G401 (cell line): ENCODE results near the gene C11orf87. TPM values are rescaled to one million over a fixed set of nuclear protein-coding genes. Genes with fewer than 3 reads are reported as not detected.

Source experiments
- DNase-seq: peaks from one replicate; pipeline ENCODE4 v3.0.0-alpha.2; 2015; ENCODE audit warnings: low spot score
- in situ Hi-C: cut with HindIII; loops from 2 replicates; pipeline ENCODE4 v1.10.0; 2016; ENCODE audit warnings: low sequenced_read_pairs, mixed read lengths
- total RNA-seq: library from RNA; depleted of rRNA; stranded (reverse); fragments of >200 nt; shearing (Covaris generic); gene quantifications from 2 replicates; pipeline ENCODE4 v1.2.3, GENCODE V29; 2014; rRNA removed

The C11orf87 gene
- total RNA-seq, result not detected in 2 replicates

- peak; percentile 53 for DNase-seq
- in situ Hi-C loops, result no loop called here
Measured at GRCh38 chr11:109421981-109422869, at the start of gene C11orf87. Gene C11orf87, plus strand, starts transcription at chr11:109422190. Its CDS starts 1,444 bp downstream, at chr11:109423634.

DNA sequence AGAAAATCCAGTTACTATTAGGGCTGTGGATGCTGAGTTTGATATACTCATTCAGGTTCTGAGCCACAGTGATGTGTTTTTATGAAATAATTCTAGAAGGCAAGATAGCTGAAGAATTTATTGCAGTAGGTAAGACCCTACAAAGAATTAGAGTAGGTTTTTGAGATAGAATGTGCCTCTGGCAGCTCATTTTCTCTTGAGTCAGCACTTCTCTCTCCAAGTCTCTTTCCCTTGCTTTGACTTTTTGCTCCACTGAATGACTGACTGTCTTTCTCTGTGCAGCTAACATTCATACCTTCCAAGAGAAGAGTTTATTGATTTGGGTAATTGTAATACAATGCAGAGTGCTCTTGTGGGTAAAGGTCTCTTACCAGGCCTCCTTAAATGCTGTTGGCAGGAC is 48.0 kb upstream of the C11orf87 start:
- no peak for DNase-seq
- in situ Hi-C loops, result no loop called here

DNA sequence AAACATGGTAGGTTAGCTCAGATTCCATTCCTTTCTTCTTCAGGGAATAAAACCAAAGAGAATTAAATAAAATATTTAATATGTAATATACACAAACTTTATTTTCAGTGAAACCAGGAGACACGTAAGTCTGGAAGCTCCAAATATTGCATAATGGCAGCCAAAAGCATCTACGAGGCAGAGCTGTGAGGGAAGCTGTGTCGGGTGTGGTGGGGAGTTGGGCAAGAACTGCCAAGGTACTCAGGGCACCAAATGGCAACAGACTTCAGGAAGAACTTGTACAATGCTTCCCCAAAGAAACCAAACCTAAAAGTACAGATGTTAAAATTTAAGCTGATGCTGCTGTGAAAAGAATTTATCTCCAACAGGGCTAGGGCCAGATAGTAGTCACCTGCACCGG is 47.5 kb upstream of the C11orf87 start:
- in situ Hi-C loops, result no loop called here

DNA sequence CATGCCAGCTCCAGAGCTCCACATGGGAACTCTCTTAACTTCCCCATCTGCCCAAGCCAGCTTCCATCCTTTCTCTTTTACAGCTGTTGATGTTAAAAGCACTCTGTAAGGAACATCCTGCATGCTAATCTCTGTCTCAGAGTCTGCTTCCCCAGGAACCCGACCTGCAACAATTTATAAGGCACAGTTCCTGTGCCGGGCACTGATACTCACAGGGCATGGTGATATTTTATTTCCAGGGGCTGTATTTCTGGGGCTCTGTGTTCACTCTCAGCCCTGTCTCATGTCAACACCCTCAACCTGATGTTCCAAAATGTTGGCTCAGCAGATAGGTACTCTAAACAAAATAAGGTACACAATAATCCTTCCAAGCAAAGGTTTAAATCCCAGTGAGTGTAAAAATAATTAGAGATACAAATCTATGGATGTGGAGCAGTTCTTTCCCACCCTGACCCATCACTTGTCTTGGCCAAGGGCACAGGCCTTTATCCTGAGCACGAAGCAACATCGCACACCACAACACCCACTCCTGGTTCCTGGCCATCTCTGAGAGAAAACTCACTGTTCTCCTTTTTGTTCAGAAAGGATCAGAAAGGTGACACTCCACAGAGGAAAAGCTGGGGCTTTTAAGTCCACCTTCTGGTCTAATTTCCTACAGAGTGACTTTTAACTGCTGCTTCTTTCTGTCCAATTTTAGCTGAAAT is 44.8 kb upstream of the C11orf87 start:
- in situ Hi-C loops, result no loop called here
- no peak for DNase-seq

More for the DNA sequence above, 47.5 kb upstream of the C11orf87 start:
- no peak for DNase-seq

DNA sequence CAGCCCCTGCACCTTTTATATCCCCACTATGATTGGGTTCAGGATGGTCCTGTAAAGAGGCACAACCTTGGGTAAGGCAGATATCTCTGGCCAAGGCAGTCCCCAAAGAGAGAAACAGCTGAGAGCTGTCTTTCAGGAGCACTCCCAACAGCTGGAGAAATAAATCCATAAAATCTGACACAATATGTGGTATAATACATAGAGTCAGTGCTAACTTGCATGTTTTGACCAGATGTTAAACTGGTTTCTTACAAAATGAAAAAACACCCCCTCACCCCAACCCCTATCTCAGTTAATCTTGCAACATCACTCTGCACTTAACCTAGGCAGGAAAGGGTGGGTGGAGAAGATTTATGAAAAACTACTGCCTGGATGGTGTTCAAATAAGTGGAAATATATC is 44.0 kb upstream of the C11orf87 start:
- no peak for DNase-seq
- in situ Hi-C loops, result no loop called here

DNA sequence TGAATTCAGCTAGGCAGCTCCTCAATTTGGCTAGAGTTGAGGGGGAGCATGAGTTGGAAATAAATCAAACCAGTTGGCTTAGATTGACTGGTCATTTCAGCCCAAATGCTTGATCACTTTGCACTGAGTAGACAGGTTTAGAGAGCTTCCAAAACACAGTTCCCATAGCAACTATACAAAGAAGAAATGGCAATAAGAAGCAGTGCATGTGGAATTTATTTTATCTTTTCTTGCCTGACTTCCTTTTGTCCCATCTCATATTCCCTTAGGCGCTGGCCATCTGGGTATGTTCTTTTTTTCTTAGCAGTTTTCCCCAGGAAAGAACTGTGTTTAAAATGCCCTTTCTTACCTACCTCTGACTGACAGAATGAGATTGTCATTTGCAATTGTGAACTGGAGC is 38.7 kb upstream of the C11orf87 start:
- DNase-seq, result peak; percentile 19
- in situ Hi-C loops, result no loop called here

- in situ Hi-C loops, result no loop called here
- DNase-seq, result no peak
Measured at GRCh38 chr11:109384873-109385272, 37.1 kb upstream of the C11orf87 start.

DNA sequence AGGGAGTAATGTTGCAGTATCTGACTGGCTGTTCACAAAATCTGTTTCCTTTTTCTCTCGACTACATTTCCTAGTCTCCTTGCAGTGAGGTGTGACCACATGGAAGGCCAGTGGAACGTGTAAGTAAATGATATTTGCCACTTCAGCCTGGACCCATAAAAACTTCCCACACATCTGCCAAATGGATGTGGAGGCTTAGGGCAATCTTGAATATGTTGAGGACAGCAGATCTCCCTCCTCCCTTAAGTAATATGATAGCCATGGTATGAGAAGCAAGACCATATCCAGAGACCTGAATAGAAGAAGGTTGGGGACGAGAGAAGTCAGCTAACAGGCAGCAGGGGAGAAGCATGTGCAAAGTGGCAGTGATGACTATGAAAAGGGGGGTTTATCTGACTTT is 33.0 kb upstream of the C11orf87 start:
- no peak for DNase-seq
- in situ Hi-C loops, result no loop called here

- DNase-seq, result no peak
Measured at GRCh38 chr11:109390752-109391151, 31.2 kb upstream of the C11orf87 start.

DNA sequence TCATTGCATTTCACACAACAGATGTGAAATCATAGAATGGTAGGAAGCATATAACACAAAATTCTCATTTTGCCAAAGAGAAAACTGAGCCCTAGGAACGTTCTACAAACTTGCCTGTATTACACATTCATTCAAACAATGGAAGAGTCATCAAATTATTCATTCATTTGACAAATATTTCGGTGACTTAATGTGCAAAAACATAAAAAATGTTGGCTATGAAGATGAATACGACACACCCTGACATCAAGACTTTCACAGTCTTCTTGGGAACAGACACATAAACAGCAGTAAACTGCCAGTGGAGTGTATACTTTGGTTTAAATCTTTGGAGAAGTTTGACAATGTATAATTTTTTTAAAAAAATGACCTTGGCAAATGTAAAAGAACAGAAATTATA is 20.4 kb upstream of the C11orf87 start:
- in situ Hi-C loops, result no loop called here
- no peak for DNase-seq

More at GRCh38 chr11:109390752-109391151, 31.2 kb upstream of the C11orf87 start:
- in situ Hi-C loops, result no loop called here

- no peak for DNase-seq
- in situ Hi-C loops, result no loop called here
Measured at GRCh38 chr11:109405671-109406070, 16.3 kb upstream of the C11orf87 start.

GRCh38 chr11:109416601-109417000 is 5.4 kb upstream of the C11orf87 start:
- no peak for DNase-seq
- in situ Hi-C loops, result no loop called here

- in situ Hi-C loops, result no loop called here
- DNase-seq, result peak; percentile 43
Measured at GRCh38 chr11:109422870-109423465, 978 bp downstream of the C11orf87 start.

DNA sequence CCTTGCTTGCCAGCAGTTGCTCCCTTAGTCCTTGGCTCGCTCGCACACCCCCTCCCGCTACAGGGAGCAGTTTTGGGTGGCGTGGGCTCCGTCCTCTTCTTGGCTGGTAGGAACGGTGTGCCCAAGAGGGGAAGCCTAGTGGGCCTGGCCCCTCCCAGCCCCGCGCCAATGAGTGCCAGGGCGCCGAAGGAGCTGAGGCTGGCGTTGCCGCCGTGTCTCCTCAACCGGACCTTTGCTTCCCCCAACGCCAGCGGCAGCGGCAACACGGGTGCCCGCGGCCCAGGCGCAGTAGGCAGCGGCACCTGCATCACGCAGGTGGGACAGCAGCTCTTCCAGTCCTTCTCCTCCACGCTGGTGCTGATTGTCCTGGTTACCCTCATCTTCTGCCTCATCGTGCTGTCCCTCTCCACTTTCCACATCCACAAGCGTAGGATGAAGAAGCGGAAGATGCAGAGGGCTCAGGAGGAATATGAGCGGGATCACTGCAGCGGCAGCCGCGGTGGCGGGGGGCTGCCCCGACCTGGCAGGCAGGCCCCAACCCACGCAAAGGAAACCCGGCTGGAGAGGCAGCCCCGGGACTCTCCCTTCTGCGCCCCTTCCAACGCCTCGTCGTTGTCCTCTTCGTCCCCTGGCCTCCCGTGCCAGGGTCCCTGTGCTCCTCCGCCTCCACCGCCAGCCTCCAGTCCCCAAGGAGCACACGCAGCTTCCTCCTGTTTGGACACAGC is 1.6 kb downstream of the C11orf87 start:
- no peak for DNase-seq
- in situ Hi-C loops, result no loop called here

- in situ Hi-C loops, result no loop called here
- DNase-seq, result no peak
Measured at GRCh38 chr11:109424901-109425300, 2.9 kb downstream of the C11orf87 start.

- no peak for DNase-seq
- in situ Hi-C loops, result no loop called here
Measured at GRCh38 chr11:109425554-109425953, 3.6 kb downstream of the C11orf87 start.

DNA sequence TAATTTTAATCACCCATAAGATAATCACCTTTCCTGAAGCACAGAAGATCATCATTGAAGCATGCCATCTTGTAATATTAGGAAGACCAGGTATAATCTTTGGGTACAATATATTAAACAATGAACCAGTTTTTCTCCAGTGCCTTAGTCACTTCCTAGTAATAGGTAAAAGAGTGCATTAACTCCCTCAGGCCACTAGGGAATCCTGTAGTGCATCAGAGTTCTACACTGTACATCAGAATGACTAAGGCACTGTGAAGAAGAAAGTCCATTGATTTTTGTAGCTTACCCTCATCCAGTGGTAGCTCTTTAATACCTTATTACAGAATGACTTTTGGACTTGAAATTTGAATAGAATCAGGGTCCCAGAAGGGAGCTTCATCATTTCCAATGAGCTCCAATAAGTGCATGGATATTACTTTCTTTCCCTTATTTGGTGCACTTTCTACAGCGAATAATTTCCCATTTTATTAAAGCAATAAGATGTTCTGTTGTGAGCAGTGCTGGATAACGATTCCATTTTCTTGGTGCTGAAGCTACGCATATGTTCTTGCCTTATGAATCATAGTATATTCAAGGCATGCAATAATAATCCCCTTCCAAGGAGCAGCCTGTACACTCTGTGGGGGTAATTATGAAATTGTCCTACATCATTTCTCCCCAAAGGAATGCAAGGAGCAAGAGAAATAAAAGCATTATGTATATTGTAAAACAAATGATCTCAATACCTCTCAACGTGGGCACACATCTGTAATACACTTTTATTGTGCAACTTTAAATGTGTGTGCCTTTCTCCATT is 4.7 kb downstream of the C11orf87 start:
- DNase-seq, result peak; percentile 7
- in situ Hi-C loops, result no loop called here

- no peak for DNase-seq
- in situ Hi-C loops, result no loop called here
Measured at GRCh38 chr11:109432105-109432504, 10.1 kb downstream of the C11orf87 start.
